HUDEP-2 (cell line): ENCODE results near the gene ROPN1B.
"Not testable (repeated sequence)": the region's sequence is repeated elsewhere in the genome, so short reads cannot be mapped to it uniquely, and the experiment has no call there.

ENCODE experiments used
- DNase-seq, 76 experiments: peaks; one replicate each; lab custom pipeline; 2025; ENCODE audit not compliant: unreplicated experiment in 76 of 76; lab: John Stamatoyannopoulos, UW

The ROPN1B gene

GRCh38 chr3:125968701-125969592, at the start of gene ROPN1B:
Gene ROPN1B (plus strand): TSS chr3:125969178. CDS start chr3:125972055, 2,877 bp downstream.
- DNase-seq, result not testable (repeated sequence)

- DNase-seq, result not testable (repeated sequence)
Observed at GRCh38 chr3:125920191-125920590, 48.8 kb upstream of the ROPN1B start.

GRCh38 chr3:125920751-125921279, 48.2 kb upstream of the ROPN1B start:
- not testable (repeated sequence) for DNase-seq

GRCh38 chr3:125921712-125922111, 47.3 kb upstream of the ROPN1B start:
- peak in 55 of 76 experiments; percentile 0 to 65 (median 31) for DNase-seq

DNA sequence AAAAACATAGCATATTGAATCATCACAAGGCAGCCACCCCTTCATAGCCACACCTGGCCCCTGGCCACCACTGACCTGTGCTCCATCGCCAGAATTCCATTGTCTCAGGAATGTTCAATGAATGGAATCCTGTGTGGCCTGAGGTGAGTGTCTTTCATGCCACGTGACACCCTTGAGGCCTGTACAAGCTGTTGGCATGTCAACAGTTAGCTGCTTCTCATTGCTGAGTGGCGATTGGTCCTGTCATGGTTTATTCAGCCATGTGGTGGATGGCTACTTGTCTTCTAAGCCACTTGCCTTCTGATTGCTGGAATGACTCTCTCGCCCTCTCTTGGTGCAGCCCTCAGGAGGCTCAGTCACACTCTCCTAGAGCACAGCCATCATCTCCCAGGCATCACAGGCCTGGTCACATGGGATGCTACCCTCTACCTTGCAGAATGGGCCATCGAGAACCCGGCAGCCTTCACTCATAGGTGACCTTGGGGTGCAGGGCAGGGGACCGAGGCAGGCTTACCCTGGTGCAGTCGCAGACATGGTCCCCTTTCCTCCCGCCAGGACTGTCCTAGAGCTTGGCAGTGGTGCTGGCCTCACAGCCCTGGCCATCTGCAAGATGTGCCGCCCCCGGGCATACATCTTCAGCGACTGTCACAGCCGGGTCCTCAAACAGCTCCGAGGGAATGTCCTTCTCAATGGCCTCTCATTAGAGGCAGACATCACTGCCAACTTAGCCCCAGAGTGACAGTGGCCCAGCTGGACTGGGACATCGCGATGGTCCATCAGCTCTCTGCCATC, 45.5 kb upstream of the ROPN1B start:
- DNase-seq, result not testable (repeated sequence)

DNA sequence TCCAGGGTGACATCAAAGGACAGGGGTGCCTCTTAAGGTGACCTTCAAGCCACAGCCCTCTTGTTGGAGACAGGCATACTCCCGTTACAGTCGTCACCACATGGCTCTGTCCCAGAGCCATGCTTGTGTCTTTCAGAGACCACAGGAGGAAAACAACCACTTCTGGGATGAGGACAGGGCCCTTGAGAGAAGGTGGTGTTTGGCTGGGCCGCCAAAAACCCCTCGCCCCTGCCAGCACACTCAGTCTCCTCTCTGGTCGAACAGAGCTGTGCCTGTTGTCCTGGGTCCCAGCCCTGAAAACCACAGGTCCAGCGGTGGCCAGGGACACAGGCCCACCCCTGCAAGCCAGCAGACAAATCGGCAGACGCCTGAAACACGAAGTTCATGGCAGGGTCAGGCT, 44.7 kb upstream of the ROPN1B start:
- DNase-seq, result not testable (repeated sequence)

DNA sequence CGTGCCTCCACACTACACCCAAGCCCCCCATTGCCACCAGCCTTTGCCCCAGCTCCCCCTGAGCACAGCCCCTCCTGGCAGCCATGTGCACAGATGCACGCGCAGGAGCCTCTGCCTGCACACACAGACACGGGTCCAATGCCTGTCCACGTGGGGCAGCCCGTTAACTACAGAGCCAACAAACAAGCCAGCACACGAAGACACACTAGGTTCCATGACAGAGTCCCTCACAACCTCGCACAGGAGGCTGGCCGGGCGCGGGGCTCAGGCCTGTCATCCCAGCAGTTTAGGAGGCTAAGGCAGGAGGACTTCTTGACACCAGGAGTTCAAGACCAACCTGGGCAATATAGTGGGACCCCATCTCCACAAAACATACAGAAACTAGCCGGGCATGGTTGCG, 43.3 kb upstream of the ROPN1B start:
- DNase-seq, result not testable (repeated sequence)

- peak in 51 of 76 experiments; percentile 4 to 71 (median 35) for DNase-seq
Observed at GRCh38 chr3:125928771-125929545, 40.0 kb upstream of the ROPN1B start.

DNA sequence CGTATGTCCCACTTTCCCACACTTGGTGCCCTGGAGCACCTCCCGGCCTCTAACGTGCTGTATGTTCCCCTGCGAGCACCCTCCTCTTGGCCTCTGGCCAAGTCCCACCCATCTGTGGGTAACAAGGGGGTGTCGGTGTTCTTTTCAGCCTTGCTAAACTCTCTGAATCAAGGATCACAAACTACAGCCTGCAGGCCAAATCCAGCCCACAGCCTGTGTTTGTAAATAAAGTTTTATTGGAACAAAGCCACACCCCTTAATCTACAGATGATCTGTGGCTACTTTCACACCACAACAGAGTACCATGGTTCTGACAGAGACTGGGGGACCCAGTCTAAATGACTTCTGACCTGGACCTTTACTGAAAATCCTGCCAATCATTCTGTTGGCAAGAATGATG, 39.2 kb upstream of the ROPN1B start:
- not testable (repeated sequence) for DNase-seq

GRCh38 chr3:125931355-125931880, 37.6 kb upstream of the ROPN1B start:
- DNase-seq, result not testable (repeated sequence)

DNA sequence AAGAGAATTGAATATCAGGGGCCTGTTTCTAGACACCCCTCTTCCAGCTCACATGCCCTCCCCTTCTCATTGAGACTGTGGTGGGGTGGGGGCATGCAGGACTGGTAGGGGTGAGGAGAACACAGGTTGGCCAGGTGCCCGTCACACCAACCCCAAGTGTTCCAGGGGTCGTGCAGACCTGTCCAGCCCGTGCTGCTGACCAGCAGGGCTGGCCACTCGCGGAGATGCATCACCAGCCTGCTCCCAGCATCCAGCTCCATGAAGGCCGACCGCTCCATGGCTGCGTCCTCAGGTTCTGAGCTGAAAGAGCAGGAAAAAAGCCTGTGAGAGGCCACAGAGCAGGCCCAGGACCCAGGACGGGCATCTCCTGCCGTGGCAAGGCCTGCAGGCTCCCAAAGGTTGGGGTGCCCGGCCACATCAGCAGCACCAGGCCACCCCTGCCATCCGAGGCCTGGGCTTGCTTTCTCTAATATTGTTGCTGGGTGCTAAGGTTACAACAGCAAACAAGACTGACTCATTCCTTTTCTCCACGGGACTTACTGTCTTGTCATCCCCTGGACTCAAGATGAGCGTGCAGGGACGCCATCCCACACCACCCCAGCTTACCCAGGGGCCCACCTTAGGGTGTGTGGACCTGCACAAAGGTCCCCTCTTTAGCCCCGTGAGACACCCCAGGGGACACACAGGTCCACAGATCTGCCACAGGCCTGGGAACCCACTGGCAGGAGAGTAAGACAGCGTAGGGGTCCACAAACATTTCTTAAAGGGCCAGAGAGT, 35.4 kb upstream of the ROPN1B start:
- not testable (repeated sequence) for DNase-seq

- not testable (repeated sequence) for DNase-seq
Observed at GRCh38 chr3:125935252-125935874, 33.6 kb upstream of the ROPN1B start.

DNA sequence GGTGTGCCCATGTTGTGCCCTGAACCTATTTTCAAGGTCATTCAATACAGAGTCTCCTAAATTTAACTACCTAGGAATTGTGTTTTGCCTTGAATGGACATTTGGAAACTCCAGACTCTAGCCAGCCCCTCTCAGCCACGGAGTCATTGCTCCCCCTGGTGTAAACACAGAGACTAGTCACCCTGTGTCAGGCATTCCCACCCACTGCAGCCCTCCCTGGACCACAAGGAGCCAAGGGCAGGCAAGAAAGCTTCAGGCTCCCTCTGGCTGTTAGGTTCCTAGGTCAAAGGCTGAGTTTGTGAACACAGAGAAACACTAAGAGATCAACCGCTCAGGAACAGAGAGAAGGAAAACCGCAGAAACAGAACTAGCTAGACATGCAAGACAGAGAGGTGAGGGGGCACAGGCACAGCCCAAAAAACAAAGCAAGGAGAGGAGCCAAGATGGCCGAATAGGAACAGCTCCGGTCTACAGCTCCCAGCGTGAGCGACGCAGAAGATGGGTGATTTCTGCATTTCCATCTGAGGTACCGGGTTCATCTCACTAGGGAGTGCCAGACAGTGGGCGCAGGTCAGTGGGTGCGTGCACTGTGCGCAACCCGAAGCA, 32.7 kb upstream of the ROPN1B start:
- peak in 2 of 76 experiments; percentile 1 to 7 for DNase-seq

GRCh38 chr3:125936891-125937290, 32.1 kb upstream of the ROPN1B start:
- DNase-seq, result not testable (repeated sequence)

DNA sequence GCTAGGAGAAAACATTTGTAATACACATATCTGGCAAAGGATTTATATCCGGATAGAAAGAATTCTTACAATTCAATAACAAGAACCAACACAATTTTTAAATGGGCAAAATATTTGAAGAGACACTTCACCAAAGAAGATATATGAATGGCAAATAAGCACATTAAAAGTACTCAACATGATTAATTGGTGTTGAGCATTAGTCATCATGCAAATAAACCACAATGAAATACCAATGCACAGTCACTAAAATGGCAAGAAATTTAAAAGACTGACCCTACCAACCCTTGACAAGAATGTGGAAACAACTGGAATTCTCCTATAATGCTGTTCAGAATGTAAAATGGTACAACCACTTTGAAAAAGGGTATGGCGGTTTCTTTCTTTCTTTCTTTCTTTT, 21.2 kb upstream of the ROPN1B start:
- not testable (repeated sequence) for DNase-seq

DNA sequence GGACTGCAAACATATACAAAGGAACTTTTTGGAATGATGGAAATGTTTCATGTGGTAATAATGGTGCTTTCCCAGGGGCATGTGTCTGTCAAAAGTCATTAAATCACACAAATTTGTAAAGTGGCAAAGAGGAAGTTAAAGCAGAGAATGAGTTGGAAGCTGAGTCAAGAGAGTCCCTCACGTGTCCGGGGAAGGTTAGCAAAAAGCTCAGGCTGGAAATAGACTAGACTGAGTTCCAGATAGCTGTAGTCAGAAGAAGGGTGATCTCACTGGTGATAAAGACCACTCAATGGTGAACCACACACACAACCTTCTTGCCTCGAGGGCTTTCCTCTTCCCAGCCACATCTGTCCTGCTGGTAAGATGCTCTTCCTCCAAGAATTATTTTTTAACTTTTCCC, 20.1 kb upstream of the ROPN1B start:
- not testable (repeated sequence) for DNase-seq

- DNase-seq, result not testable (repeated sequence)
Observed at GRCh38 chr3:125951176-125951575, 17.8 kb upstream of the ROPN1B start.

DNA sequence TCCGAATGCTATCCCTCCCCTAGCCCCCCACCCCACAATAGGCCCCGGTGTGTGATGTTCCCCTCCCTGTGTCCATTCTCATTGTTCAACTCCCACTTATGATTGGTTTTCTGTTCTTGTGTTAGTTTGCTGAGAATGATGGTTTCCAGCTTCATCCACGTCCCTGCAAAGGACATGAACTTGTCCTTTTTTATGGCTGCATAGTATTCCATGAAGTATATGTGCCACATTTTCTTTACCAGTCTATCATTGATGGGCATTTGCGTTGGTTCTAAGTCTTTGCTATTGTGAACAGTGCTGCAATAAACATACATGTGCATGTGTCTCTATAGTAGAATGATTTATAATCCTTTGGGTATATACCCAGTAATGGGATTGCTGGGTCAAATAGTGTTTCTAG, 12.0 kb upstream of the ROPN1B start:
- DNase-seq, result not testable (repeated sequence)
